HG03442 (cell line): ENCODE measurements around the gene EPDR1.
"Not testable (repeated sequence)": the region's sequence is repeated elsewhere in the genome, so short reads cannot be mapped to it uniquely, and the experiment has no call there.

ENCODE experiments used
- ATAC-seq: cut with Tn5 transposase; IDR thresholded peaks from one replicate; pipeline ENCODE4 v1.9.1; 2021; ENCODE audit warnings: mild to moderate bottlenecking, moderate library complexity; ENCODE audit not compliant: unreplicated experiment

EPDR1 gene

DNA sequence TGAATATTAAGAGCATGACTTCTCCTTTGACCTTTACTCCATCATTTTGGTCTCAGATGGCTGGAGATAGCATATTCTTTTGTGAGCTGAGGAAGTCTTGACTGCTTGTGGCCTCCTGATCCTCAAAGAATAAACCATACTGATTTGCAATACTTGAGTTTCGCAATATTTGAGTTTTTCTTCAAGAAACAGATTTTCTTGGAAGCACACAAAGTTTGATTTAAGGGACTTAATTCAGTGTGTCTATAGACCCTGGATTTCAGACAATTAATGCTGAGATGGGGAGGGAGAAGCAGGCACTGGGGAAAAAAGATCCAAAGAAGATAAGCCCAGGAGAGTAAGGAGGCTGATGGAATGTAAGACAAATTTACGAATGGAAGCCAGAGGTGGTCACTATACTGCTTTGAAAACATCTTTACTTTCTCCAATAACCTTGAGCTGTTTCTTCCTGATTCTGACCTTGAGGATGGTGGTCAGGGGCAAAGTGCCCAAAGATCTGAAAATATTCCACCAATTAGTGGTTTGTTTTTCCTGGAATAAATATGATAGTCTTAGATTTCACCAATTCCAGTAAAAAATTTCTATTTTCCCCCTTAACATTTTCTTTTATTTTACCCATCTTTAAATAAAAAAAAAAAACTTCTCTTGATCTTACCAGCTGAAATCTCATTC, 7.5 kb downstream of the EPDR1 start:
- ATAC-seq = no peak

- ATAC-seq = no peak
Measured at GRCh38 chr7:37928878-37929277, 8.4 kb downstream of the EPDR1 start.

- ATAC-seq = no peak
Measured at GRCh38 chr7:37930226-37930948, 9.9 kb downstream of the EPDR1 start.

- ATAC-seq = no peak
Measured at GRCh38 chr7:37932543-37932942, 12.1 kb downstream of the EPDR1 start.

GRCh38 chr7:37933018-37933566, 12.7 kb downstream of the EPDR1 start:
- no peak for ATAC-seq

DNA sequence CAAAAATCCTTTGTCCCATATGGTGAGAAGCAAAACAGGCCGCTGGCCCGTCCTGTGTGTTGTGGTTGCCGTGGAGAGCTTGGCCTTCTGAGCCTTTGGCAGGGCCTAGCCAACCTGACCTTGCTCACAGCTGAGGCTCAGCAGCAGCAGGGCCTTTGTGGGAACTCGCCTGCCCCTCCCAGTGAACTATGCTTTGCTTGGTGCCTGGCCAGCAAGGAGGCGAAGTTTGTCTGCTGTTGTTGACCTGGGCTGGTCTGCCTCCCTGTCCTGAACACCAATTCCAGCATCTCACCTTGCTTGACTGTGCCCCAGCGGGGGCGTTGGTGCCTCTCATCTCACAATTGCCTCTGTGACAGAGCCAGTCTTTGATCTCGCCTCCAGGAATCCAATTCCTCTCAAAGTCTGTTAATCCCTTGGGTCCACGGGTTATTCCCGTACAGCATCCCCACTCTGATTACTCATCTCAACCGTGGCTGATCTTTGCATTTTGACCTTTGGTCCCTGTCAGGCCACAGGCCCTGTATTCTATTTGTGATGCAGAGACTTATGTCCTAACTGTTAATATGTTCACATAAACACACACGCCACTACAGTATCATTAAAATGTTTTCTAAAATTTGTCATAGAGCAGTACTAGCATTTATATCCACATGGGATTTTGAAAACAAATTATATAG, 22.6 kb downstream of the EPDR1 start:
- no peak for ATAC-seq

GRCh38 chr7:37943905-37944736, 23.7 kb downstream of the EPDR1 start:
- peak; percentile 47 for ATAC-seq

GRCh38 chr7:37944737-37945054, 24.3 kb downstream of the EPDR1 start:
- no peak for ATAC-seq

GRCh38 chr7:37945336-37945735, 24.9 kb downstream of the EPDR1 start:
- no peak for ATAC-seq

DNA sequence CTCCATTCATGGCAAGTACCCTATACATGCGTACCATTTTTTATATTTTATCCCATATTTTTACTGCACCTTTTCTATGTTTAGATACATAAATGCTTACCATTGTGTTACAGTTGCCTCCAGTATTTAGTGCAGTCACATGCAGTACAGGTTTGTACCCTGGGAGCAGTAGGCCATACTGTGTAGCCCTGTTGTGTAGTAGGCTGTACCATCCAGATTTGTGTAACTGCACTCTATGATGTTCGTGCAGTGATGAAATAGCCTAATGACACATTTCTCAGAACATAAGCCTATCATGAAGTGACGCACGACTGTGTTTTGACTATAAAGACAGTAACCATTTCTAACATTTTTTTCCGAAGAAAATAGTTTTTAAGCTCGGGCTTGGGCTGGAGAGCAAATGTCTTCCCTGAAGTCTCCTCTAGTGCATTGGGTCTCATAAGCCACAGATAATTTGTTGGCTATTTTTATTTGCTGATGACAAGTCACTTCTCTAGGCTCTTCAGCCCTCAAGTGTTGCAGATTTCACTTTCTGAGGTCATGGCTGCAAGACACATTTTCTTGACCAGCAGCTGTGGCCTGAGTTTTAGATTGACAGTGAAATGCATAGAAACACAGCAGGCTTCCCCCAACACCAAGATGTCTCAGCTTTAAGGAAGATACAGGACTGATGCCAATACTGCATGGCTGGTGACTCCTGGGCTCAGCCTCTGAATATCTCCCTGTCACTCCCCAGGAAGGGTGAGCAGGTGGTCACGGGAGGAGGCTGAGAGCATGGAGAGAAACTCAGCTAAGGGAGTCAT, 26.9 kb downstream of the EPDR1 start:
- ATAC-seq = no peak

DNA sequence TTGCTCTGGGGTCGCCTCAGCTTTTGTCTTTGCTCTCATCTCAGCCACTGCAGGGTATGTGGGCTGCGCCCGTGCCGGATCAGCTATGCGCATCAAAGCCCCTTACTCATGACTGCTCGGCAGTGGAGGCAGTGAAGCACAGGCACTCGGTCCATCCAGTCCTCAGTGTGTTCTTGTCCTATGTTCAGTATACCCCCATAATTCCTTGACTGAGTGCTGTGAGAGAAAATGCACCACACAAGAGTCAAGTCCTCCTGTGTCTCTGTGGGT, 27.4 kb downstream of the EPDR1 start:
- ATAC-seq = no peak

- no peak for ATAC-seq
Measured at GRCh38 chr7:37952240-37952639, 31.8 kb downstream of the EPDR1 start.

GRCh38 chr7:37954217-37954616, 33.8 kb downstream of the EPDR1 start:
- not testable (repeated sequence) for ATAC-seq

- no peak for ATAC-seq
Measured at GRCh38 chr7:37956791-37957190, 36.4 kb downstream of the EPDR1 start.

DNA sequence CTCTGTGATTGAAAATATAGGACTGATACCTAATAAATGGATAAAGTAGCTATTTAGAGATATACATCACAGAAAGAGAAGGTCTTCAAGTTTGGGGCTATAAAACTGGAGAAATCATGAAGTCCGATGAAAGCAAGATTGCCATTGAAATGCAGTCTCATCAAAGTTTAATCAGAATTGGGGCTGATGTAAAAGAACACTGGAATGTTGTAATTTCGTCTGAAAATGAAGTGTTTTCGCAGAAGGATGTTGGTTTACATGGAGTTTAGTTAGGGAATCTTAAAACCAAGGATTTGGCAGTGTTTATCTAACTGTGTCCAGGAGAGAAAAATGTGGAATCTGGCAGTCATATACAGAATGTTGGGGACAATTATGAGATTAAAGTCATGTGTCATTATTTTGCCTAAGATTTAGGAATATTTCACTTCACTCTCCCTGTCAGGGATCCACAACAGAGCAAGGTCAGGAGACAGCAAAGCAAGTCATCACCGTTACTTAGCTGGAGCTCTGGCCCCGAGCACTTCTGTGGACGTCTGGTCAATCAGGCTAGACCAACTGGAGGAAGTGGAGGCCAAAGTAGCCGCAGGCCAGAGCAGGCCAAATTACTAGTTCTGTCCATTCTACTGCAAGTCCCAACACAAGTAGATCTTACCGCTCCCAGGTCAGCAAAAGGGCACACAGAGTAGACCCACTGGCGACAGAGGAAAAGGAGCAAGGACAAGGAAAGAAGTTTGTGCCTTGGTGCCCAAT, 37.0 kb downstream of the EPDR1 start:
- ATAC-seq = no peak

DNA sequence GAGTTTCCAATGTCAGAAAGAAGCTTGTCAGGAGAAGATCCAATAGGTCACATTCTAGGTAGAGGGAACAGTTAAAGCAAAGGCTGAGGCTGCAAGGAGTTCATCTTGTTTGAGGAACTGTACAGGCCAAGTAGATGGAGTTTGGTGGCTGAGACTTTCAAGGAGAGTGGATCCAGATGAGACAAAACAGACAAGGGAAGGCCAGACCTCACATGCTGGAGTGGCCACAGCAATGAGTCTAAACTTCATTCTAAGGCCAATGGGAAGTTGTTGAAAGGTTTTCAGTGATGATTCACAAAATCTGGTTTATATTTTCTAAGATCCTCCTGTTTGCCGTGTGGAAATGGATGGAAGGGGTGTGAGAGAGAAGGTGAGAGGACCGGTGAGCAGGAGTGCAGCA, 40.0 kb downstream of the EPDR1 start:
- ATAC-seq = no peak

DNA sequence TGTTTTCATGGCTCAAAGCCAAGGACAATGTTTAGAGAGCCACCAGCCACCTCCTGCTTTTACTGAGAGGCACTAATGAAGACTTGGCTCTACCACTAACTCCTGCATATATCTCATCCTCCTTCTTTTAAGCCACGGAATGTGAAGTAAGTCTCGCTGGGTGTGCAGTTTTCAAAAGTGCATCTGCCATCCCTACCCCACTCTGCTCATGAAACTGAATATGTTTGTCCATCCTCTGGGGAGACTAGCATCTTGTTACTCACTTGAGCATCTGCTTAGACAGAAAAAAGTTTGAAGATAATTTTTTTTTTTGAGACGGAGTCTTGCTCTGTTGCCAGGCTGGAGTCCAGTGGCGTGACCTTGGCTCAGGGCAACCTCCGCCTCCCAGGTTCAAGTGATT, 40.8 kb downstream of the EPDR1 start:
- no peak for ATAC-seq

- ATAC-seq = no peak
Measured at GRCh38 chr7:37964196-37964595, 43.8 kb downstream of the EPDR1 start.

GRCh38 chr7:37970211-37970610, 49.8 kb downstream of the EPDR1 start:
- no peak for ATAC-seq

DNA sequence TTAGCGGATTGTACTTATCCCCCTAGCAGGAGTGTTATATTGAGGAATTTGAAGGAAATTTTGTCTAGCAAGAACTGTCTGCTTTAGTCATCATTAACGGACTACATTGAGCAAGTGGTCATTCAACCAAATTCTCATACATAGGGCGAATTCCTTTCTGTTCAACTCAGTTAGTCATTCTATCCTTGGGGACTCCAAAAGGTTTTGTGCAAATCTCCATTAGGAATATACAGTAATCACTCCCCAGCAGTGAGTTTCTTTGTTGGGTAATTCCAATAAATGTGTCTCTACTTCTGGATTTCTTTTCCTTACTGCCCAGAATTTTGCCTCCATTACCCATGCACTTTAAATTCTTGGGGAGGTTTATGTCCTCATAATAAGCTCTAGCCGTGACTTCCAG, 51.1 kb downstream of the EPDR1 start:
- ATAC-seq = no peak
